GM20000 (cell line): ENCODE results near the gene PKD1L1.

Experiments used
- DNase-seq: peaks from one replicate; pipeline ENCODE4 v3.0.0; 2012; ENCODE audit warnings: low spot score
- CTCF ChIP-seq: IDR thresholded peaks from 2 replicates; pipeline ENCODE4 v1.5.1; 2012; ENCODE audit warnings: mild to moderate bottlenecking, control low read depth; ENCODE audit errors: extremely low read depth, missing control alignments

Gene PKD1L1

GRCh38 chr7:47890606-47891005, 57.7 kb downstream of the PKD1L1 start:
- no peak for DNase-seq
- TF ChIP-seq CTCF, result no peak

GRCh38 chr7:47890125-47890524, 58.1 kb downstream of the PKD1L1 start:
- no peak for TF ChIP-seq CTCF
- DNase-seq, result no peak

- TF ChIP-seq CTCF, result no peak
- no peak for DNase-seq
These were observed 58.5 kb downstream of the PKD1L1 start for GRCh38 chr7:47889723-47890122.

- no peak for TF ChIP-seq CTCF
- no peak for DNase-seq
These were observed 59.6 kb downstream of the PKD1L1 start for GRCh38 chr7:47888371-47889265.

- no peak for TF ChIP-seq CTCF
- DNase-seq, result no peak
These were observed 61.1 kb downstream of the PKD1L1 start for GRCh38 chr7:47887016-47887640.

- TF ChIP-seq CTCF, result no peak
- DNase-seq, result no peak
These were observed 62.1 kb downstream of the PKD1L1 start for GRCh38 chr7:47885987-47886811.
